K562 (cell line): ENCODE results near the gene BACE2. TPM values are rescaled to one million over a fixed set of nuclear protein-coding genes. Genes with fewer than 3 reads are reported as not detected.

Experiments
- DPF2 ChIP-seq: fragments of 450-650 bp; IDR thresholded peaks from 2 replicates; pipeline ENCODE4 v1.6.1; 2016
- ETV1 ChIP-seq: fragments of 450-650 bp; conservative IDR thresholded peaks from 2 replicates; pipeline ENCODE4 v1.6.1; 2016; ENCODE audit warnings: missing genetic modification characterization, control low read depth, low read depth, missing compliant biosample characterization
- HMGN3 ChIP-seq: IDR thresholded peaks from 2 replicates; pipeline ENCODE4 v1.6.1; 2011; ENCODE audit warnings: borderline replicate concordance, low read depth, mild to moderate bottlenecking, mixed read lengths, low read length; ENCODE audit not compliant: insufficient read length; ENCODE audit errors: extremely low read depth
- HNRNPUL1 ChIP-seq: fragments of 200-400 bp; formaldehyde crosslinking; IDR thresholded peaks from 2 replicates; pipeline ENCODE4 v1.6.1; 2017; ENCODE audit warnings: low read length
- MED1 ChIP-seq: sonication (generic); formaldehyde crosslinking; IDR thresholded peaks from 2 replicates; pipeline ENCODE4 v1.8.1; 2023; ENCODE audit warnings: missing genetic modification reagents, borderline replicate concordance
- NR2C2 ChIP-seq, 2 experiments: fragments of 200-800 bp in 1 of 2; sonication (Bioruptor generic) in 1 of 2; sonication (generic) in 1 of 2; formaldehyde crosslinking in 1 of 2; IDR thresholded peaks; 2 replicates each; pipeline versions ENCODE4 v1.6.1 to v1.8.0; 2016 to 2022; ENCODE audit warnings: mild to moderate bottlenecking in 1 of 2, missing compliant biosample characterization in 1 of 2, missing genetic modification characterization in 1 of 2, missing genetic modification reagents in 1 of 2
- POLR2AphosphoS5 ChIP-seq: IDR thresholded peaks from 2 replicates; pipeline ENCODE4 v1.6.1; 2011; ENCODE audit warnings: mild to moderate bottlenecking, low read depth, low read length, moderate library complexity; ENCODE audit not compliant: control insufficient read depth, insufficient read depth
- SRSF1 ChIP-seq: fragments of 200-400 bp; formaldehyde crosslinking; IDR thresholded peaks from 2 replicates; pipeline ENCODE4 v1.6.1; 2017; ENCODE audit warnings: mild to moderate bottlenecking, low read depth, low read length, moderate library complexity
- ZKSCAN8 ChIP-seq: fragments of 200-800 bp; sonication (Bioruptor generic); IDR thresholded peaks from 2 replicates; pipeline ENCODE4 v1.6.1; 2016; ENCODE audit warnings: missing genetic modification characterization, missing compliant biosample characterization
- ZNF354B ChIP-seq: fragments of 250-450 bp; sonication (Bioruptor Pico); IDR thresholded peaks from 2 replicates; pipeline ENCODE4 v1.4.0; 2020
- polyA plus RNA-seq, 8 experiments: library from polyadenylated mRNA; depleted of rRNA in 4 of 8; stranded (reverse) in 5 of 8; unstranded in 3 of 8; fragments of >200 nt; fragmentation: Nextera tagmentation in 2 of 8; fragmentation: Illumina TruSeq in 1 of 8; extraction: Ambion mirVana in 2 of 8; extraction: Trizol in 1 of 8; gene quantifications; 2 replicates each; pipeline versions ENCODE4 v1.2.1 to v1.2.3, GENCODE V29; 2011 to 2014; ENCODE audit warnings: inconsistent platforms in 1 of 8, missing spikeins in 1 of 8
- total RNA-seq, 7 experiments: library from RNA; depleted of rRNA in 6 of 7; stranded (reverse); fragments of >200 nt in 6 of 7; fragmentation: Illumina TruSeq in 2 of 7; extraction: Trizol in 2 of 7; gene quantifications; 2 replicates each; pipeline versions ENCODE4 v1.2.1 to v1.2.3, GENCODE V29; 2011 to 2021; ENCODE audit warnings: low replicate concordance in 1 of 7
- TF ChIP-seq, protein P1 (sequence below): fragments of 250-450 bp; sonication (Bioruptor Pico); IDR thresholded peaks from 2 replicates; pipeline ENCODE4 v1.4.0; 2020; ENCODE audit warnings: mild to moderate bottlenecking, moderate library complexity, borderline replicate concordance
- TF ChIP-seq, protein P2 (sequence below): sonication (generic); formaldehyde crosslinking; IDR thresholded peaks from 2 replicates; pipeline ENCODE4 v1.8.0; 2022; ENCODE audit warnings: mild to moderate bottlenecking, missing genetic modification reagents

The BACE2 gene
- total and polyA plus RNA-seq, 9 of the 15 experiments (the other 6 are each of a cell fraction or from before 2014, with no cell fraction given), result 0.05 to 0.24 (median 0.15) TPM; not detected in 2

DNA sequence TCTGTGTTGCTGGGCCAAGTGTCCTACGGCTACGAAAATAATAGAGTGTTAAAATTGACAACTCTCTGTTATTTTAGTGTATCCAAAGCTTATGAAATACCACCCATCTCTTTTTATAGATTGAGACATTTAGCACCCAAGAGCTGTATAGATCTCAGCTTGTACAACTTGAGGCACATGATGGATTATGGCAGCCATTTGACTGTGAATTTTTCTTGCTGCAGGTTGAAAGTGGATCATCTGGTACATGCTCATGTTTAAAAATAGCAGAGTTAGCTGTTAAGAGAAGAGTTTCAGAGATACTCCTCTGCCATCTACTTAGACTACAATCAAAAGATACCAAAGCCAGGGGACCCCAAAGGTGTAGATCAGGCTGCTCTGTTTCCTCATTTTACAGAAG lies 99.4 kb downstream of the BACE2 start (continued):
- no peak for TF ChIP-seq HNRNPUL1
- TF ChIP-seq DPF2, result no peak
- TF ChIP-seq, protein P1, sequence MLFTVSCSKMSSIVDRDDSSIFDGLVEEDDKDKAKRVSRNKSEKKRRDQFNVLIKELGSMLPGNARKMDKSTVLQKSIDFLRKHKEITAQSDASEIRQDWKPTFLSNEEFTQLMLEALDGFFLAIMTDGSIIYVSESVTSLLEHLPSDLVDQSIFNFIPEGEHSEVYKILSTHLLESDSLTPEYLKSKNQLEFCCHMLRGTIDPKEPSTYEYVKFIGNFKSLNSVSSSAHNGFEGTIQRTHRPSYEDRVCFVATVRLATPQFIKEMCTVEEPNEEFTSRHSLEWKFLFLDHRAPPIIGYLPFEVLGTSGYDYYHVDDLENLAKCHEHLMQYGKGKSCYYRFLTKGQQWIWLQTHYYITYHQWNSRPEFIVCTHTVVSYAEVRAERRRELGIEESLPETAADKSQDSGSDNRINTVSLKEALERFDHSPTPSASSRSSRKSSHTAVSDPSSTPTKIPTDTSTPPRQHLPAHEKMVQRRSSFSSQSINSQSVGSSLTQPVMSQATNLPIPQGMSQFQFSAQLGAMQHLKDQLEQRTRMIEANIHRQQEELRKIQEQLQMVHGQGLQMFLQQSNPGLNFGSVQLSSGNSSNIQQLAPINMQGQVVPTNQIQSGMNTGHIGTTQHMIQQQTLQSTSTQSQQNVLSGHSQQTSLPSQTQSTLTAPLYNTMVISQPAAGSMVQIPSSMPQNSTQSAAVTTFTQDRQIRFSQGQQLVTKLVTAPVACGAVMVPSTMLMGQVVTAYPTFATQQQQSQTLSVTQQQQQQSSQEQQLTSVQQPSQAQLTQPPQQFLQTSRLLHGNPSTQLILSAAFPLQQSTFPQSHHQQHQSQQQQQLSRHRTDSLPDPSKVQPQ (CRISPR knock-in tag), result no peak
- TF ChIP-seq, protein P2, sequence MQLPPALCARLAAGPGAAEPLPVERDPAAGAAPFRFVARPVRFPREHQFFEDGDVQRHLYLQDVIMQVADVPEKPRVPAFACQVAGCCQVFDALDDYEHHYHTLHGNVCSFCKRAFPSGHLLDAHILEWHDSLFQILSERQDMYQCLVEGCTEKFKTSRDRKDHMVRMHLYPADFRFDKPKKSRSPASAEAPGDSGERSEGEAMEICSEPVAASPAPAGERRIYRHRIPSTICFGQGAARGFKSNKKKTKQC (CRISPR knock-in tag), result no peak
- no peak for TF ChIP-seq POLR2AphosphoS5
- no peak for TF ChIP-seq NR2C2 (CRISPR knock-in tag; IDR thresholded peaks at IDR 0.05)
- no peak for TF ChIP-seq NR2C2 (tag; IDR thresholded peaks at IDR 0.05)
- TF ChIP-seq MED1 (CRISPR knock-in tag), result no peak
- no peak for TF ChIP-seq ETV1 (tag)
- no peak for TF ChIP-seq HMGN3
- no peak for TF ChIP-seq SRSF1
- no peak for TF ChIP-seq ZKSCAN8 (CRISPR knock-in tag)
- TF ChIP-seq ZNF354B (CRISPR knock-in tag), result no peak
